Ascending aorta (tissue), 2 donors: Measurements from ENCODE around the gene CBLB. TPM values are rescaled to one million over a fixed set of nuclear protein-coding genes. Genes with fewer than 3 reads are reported as not detected.

Source experiments
- DNase-seq, 2 donors: peaks; one replicate each; pipeline ENCODE4 v3.0.0-alpha.2; 2019; ENCODE audit warnings: low spot score in 2 of 2
- H3K27ac ChIP-seq, 2 donors: fragments of 200-600 bp; sonication (generic); one replicate each; pipeline ENCODE4 v1.5.1; 2016 to 2017; ENCODE audit warnings: mild to moderate bottlenecking in 1 of 2
- H3K27me3 ChIP-seq: fragments of 200-600 bp; sonication (generic); one replicate; pipeline ENCODE4 v1.5.1; 2017
- H3K36me3 ChIP-seq, 2 donors: fragments of 200-600 bp; sonication (generic); one replicate each; pipeline ENCODE4 v1.5.1; 2016
- H3K4me1 ChIP-seq, 2 donors: fragments of 200-600 bp; sonication (generic); one replicate each; pipeline ENCODE4 v1.5.1; 2016 to 2017; ENCODE audit warnings: mild to moderate bottlenecking in 1 of 2
- H3K4me3 ChIP-seq, 2 donors: fragments of 200-600 bp; sonication (generic); one replicate each; pipeline ENCODE4 v1.5.1; 2016 to 2017; ENCODE audit warnings: mild to moderate bottlenecking in 1 of 2
- H3K9me3 ChIP-seq, 2 donors: fragments of 200-600 bp; sonication (generic); one replicate each; pipeline ENCODE4 v1.5.1; 2016
- intact Hi-C: fragments of 100-400 bp; cut with DNase I; formaldehyde crosslinking; loops from one replicate; pipeline ENCODE4 v1.15.1; 2023
- total RNA-seq: library from RNA; depleted of rRNA; stranded (reverse); fragments of >200 nt; gene quantifications from one replicate; pipeline ENCODE4 v1.1.0, GENCODE V29; 2016
- TF ChIP-seq, protein P1 (sequence below), 3 experiments: fragments of 200-600 bp in 2 of 3; fragments of 450-650 bp in 1 of 3; sonication (generic) in 2 of 3; IDR thresholded peaks; one replicate each; pipeline ENCODE4 v1.5.1; 2016 to 2019; ENCODE audit warnings: antibody characterized with exemption in 3 of 3, mild to moderate bottlenecking in 1 of 3, moderate library complexity in 1 of 3

The CBLB gene
- total RNA-seq, 1 donor from 2014 or later, result 30.0 TPM

DNA sequence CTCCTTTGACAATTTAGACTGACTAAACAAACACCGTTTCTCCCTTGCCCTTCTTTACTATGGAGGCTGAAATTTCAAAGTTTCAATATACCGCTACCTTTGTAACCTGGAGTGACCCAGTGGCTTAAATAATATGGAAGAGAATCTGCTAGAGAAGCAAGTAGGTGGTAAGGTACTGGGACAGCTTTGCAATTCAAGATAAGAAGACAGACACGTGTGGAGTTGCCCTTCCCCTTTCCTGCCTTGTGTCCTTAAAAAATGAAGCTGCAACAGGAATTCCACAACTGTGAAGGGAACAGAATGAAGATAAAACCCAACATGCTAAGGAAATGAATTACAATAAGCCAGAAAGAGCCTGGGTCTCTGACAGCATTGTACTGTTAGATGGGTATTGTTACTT lies 26.4 kb downstream of the CBLB start:
- no peaks in the 10 kb centered on the region for H3K27me3 ChIP-seq
- no peak for DNase-seq
- H3K36me3 ChIP-seq, result no peaks in the 10 kb centered on the region
- no peak overlapping the region for H3K4me3 ChIP-seq
- H3K4me1 ChIP-seq, result peaks cover 0 to 11% of the 10 kb centered on the region in 2 donors
- no peaks in the 10 kb centered on the region for H3K9me3 ChIP-seq
- no peak overlapping the region for H3K27ac ChIP-seq
- TF ChIP-seq, protein P1, sequence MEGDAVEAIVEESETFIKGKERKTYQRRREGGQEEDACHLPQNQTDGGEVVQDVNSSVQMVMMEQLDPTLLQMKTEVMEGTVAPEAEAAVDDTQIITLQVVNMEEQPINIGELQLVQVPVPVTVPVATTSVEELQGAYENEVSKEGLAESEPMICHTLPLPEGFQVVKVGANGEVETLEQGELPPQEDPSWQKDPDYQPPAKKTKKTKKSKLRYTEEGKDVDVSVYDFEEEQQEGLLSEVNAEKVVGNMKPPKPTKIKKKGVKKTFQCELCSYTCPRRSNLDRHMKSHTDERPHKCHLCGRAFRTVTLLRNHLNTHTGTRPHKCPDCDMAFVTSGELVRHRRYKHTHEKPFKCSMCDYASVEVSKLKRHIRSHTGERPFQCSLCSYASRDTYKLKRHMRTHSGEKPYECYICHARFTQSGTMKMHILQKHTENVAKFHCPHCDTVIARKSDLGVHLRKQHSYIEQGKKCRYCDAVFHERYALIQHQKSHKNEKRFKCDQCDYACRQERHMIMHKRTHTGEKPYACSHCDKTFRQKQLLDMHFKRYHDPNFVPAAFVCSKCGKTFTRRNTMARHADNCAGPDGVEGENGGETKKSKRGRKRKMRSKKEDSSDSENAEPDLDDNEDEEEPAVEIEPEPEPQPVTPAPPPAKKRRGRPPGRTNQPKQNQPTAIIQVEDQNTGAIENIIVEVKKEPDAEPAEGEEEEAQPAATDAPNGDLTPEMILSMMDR (IDR thresholded peaks at IDR 0.05), result no peak
- intact Hi-C loops, result no loop called here

DNA sequence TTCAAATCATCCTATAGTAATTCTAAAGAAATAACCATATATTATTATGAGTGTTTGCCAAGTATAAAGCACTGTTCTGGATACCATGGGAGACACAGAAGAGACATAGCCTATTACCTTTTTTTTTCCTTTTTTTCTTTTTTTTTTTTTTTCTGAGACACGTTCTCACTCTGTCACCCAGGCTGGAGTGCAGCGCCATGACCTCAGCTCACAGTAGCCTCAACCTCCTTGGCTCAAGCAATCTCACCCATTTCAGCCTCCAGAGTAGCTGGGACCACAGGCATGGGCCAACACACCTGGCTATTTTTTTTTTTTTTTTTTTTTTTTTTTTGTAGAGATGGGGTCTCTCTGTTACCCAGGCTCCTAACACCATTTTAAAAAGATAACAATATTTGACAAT lies 30.9 kb downstream of the CBLB start:
- Histone ChIP-seq H3K9me3 (no peaks in the 10 kb centered on the region), H3K27ac (no peak overlapping the region), H3K36me3 (no peaks in the 10 kb centered on the region), H3K4me3 (no peak overlapping the region), H3K4me1 (peaks cover 0 to 9% of the 10 kb centered on the region in 2 donors), H3K27me3 (no peaks in the 10 kb centered on the region)
- TF ChIP-seq, protein P1 (IDR thresholded peaks at IDR 0.05), result no peak
- intact Hi-C loops, result no loop called here
- no peak for DNase-seq

DNA sequence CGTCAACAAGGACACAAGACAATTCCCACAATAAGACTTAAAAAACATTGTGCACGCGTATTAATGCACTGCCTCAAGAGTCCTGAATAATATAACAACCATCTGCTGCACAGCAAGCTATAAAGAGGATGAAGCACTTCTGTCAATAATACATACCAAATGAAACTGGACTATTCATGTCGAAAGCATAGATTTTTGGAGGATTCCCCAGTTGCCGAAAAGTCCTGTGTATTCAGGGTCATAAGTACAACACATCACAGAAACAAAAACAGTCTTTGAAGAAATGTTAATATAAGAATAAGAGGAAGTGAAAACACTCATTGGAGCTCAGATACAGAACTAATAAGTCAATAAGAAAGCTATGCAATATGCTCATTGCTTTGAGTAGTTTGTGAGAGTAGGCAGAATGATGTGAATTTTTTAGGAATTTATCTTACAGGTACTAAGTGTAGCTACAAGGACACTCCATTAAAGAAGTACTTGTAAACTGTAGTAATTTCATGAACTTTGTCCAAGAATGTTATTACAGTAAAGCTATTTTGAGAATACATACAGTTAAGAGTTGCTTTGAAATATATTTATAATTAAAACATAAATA lies 31.6 kb downstream of the CBLB start:
- Histone ChIP-seq H3K27ac (no peak overlapping the region), H3K36me3 (no peaks in the 10 kb centered on the region), H3K4me1 (peaks cover 0 to 9% of the 10 kb centered on the region in 2 donors), H3K4me3 (no peak overlapping the region), H3K9me3 (no peaks in the 10 kb centered on the region), H3K27me3 (no peaks in the 10 kb centered on the region)
- no peak for DNase-seq
- TF ChIP-seq, protein P1 (IDR thresholded peaks at IDR 0.05), result no peak
- intact Hi-C loops, result no loop called here

DNA sequence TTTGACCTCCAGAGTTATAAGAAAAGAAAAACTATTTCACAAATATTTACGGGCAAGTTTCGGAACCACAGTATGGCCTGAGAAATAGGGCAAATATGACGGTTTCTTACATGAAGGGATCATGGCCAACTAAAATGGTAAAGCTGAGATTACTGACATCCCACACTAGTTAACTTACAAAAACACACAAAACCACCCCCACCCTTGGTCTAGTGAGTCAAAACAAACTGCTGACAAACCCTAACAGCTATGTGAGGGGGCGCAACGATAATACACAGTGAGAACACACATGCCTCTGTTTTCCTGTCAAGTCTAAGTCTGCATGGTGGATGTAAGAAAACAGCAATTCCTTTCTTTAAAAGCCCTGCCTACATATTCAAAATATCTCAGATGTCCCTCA lies 32.3 kb downstream of the CBLB start:
- H3K27ac ChIP-seq, result no peak overlapping the region
- H3K9me3 ChIP-seq, result no peaks in the 10 kb centered on the region
- H3K4me1 ChIP-seq, result peaks cover 0 to 9% of the 10 kb centered on the region in 2 donors
- H3K27me3 ChIP-seq, result no peaks in the 10 kb centered on the region
- TF ChIP-seq, protein P1 (IDR thresholded peaks at IDR 0.05), result no peak
- H3K36me3 ChIP-seq, result no peaks in the 10 kb centered on the region
- intact Hi-C loops, result no loop called here
- DNase-seq, result no peak
- H3K4me3 ChIP-seq, result no peak overlapping the region

DNA sequence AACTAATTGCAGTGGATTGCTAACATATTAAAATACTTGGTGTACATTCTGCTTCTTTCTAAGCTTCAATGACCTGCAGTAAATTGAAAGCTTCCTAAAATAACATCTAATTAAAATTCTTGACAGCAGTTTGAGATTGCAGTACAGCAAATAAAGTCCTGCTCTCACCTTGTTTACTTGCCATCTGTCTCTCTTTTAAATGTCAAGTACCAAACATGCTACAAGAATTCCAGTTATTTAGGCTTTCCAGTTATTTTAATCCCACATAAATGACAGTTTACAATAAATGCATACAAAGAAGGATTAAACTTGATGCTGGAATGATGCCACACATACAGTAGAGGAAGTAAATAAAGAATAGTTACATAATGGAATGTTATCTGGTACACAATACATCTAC lies 33.2 kb downstream of the CBLB start:
- Histone ChIP-seq H3K27ac (no peak overlapping the region), H3K4me3 (no peak overlapping the region), H3K27me3 (no peaks in the 10 kb centered on the region), H3K9me3 (no peaks in the 10 kb centered on the region), H3K36me3 (no peaks in the 10 kb centered on the region), H3K4me1 (peaks cover 0 to 9% of the 10 kb centered on the region in 2 donors)
- intact Hi-C loops, result no loop called here
- DNase-seq, result no peak
- TF ChIP-seq, protein P1 (IDR thresholded peaks at IDR 0.05), result no peak

DNA sequence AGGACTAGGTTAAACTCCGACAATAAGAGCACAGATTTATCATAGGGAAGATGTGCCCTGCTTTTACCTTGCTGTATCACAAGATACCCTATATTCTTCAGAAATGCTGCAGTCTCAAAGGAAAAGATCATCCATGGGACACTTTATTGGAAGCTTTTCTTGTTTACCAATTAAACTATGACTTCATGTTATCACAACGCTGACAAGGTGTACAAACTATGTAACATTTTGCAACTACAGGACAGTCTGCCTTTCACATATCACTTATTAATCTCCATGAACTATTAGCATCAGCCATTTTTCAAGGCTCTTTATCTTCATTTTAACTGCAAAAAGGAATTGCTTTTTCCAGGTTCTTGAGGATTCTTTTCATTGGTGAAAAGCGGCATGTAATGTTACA lies 34.0 kb downstream of the CBLB start:
- Histone ChIP-seq H3K4me3 (no peak overlapping the region), H3K4me1 (peaks cover 0 to 9% of the 10 kb centered on the region in 2 donors), H3K36me3 (no peaks in the 10 kb centered on the region), H3K27me3 (no peaks in the 10 kb centered on the region), H3K9me3 (no peaks in the 10 kb centered on the region), H3K27ac (no peak overlapping the region)
- TF ChIP-seq, protein P1 (IDR thresholded peaks at IDR 0.05), result no peak
- DNase-seq, result no peak
- intact Hi-C loops, result no loop called here
